GM12891 (cell line): ENCODE measurements around the gene PDZD2.

Experiments used
- PAX5 ChIP-seq: IDR thresholded peaks from 2 replicates; pipeline ENCODE4 v1.6.1; 2011; ENCODE audit warnings: low read length, moderate library complexity, mild to moderate bottlenecking; ENCODE audit not compliant: insufficient read depth, severe bottlenecking
- POLR2AphosphoS5 ChIP-seq: IDR thresholded peaks from 2 replicates; pipeline ENCODE4 v1.6.1; 2011; ENCODE audit warnings: low read depth, low read length, control low read depth

GRCh38 chr5:31952067-31952466, 313.1 kb downstream of the PDZD2 start:
- TF ChIP-seq PAX5: no peak
- TF ChIP-seq POLR2AphosphoS5: no peak
